NCI-H146 treated with DMSO at 0.1 percent for 48 hours (cell line): ENCODE results near the gene SESN1.

ENCODE experiments used
- DNase-seq: peaks from one replicate; lab custom pipeline; 2025; ENCODE audit not compliant: unreplicated experiment; lab: John Stamatoyannopoulos, UW

The SESN1 gene

DNA sequence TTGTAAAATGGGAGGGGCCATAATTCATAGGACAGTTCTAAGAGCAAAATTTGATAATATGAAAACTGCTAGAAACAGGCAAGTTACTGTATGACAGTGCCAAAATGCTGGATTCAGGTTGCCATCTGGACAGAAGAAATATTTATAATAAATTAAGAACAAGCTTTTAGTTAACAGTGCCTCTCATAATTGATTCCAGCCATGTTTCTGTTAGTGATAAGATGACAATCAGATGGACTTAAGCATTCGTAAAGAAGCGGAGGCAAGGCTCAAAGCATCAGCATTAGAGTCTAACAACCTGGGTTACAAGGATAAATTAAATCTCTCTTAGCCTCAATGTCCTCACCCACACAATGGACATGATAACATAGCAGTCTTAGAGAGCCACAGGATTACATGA, 61.0 kb downstream of the SESN1 start:
- DNase-seq, result no peak

DNA sequence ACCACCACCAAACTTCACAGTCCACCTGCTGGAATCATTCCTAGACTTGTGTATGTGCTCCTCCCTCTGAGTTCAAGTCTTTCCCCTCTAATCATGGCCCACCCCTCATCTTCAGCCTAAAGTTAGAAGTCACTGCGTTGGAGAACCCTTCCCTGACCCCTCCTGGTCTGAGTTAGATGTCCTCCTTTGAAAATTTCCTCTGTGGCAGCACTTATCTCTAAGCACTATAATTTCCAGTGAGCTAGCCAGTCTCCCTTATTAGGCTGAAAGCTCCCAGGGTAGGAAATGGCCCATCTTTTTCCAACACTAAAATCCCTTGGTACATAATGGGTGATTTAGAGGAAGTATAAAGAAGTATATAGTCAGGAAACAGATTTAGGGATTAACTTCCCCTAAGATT, 63.2 kb downstream of the SESN1 start:
- no peak for DNase-seq

DNA sequence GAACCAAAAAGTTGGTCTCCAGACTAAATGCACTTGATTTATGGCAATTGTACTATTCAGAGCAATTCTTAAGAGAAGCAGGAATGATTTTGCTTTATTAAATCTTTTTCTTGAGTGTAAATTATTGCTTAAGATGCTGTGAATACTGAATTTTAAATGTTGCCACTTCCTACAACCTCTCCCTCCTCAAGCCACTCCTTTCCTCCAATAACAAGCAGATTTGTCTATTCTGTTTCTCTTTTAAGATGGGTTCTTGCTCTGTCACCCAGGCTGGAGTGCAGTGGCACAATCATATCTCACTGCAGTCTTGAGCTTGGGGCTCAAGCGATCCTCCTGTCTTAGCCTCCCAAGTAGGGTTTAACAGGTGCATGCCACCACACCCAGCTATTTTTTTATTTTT, 65.3 kb downstream of the SESN1 start:
- no peak for DNase-seq

DNA sequence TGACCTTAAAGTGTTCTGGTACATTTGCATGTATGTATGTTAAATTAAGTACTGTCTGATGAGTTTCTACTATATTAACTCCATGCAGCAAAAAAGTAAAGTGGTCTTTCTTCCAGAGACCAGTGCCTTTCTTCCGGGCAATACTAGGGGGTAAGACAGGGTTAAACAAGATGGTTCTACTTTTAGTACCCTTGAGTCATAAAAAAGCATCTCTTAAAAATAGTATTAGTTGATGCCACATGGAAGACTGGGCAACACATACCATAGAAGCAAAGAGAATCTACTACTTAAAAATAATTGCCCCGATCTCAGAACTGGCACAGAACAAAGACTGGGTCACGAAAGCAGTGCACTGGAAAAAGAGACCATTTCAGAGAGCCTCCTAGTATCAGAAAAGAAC, 66.2 kb downstream of the SESN1 start:
- no peak for DNase-seq

DNA sequence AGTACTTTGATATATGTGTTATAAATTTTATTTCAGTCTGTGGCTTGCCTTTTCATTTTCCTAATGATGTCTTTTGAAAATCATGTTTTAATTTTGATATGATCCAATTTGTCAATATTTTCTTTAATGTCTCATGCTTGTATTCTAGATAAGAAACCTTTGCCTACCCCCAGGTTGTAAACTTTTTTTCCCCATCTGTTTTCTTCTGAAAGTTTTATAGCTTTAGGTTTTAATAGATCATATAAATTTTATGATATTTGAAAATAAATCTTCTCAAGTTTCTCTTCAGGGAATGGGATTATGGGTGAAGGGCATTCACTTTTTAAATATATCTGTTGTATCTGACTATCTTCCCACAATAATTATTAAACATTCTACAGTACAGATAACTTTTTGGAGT, 66.7 kb downstream of the SESN1 start:
- no peak for DNase-seq

DNA sequence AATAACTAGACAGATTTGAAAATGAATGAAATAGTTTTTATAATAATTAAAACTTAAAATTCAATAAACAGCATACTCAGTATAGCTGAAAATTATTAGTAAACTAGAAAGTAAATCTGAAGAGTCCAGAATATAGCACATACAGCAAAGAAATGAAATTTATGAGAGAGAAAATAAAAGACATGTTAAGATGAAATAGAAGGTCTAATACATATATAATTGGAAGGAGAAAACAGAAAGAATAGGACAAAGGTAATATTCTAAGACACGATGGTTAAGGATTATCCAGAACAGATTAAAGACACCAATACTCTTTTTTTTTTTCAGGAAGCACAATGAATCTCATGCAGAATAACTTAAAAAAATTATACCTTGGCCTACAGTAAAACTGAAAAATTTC, 69.0 kb downstream of the SESN1 start:
- DNase-seq, result no peak

DNA sequence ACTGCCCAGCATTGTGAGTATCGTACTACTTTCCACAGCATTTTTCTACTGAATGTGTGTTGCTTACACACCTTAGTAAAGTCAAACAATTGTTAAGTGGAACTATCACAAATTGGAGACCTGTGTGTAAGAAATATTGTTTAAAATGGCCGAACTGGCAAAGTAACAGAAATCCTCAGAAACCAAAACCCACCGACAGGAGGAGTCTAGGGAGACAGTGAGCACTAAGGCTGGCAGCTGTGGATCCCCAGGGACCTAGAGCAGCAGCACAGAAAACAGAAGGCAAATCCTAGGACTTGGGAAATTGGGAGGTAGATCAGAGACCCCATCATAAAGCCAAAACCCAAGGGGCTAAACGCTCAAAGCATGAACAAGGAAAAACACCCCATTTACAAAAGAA, 69.9 kb downstream of the SESN1 start:
- DNase-seq, result no peak

DNA sequence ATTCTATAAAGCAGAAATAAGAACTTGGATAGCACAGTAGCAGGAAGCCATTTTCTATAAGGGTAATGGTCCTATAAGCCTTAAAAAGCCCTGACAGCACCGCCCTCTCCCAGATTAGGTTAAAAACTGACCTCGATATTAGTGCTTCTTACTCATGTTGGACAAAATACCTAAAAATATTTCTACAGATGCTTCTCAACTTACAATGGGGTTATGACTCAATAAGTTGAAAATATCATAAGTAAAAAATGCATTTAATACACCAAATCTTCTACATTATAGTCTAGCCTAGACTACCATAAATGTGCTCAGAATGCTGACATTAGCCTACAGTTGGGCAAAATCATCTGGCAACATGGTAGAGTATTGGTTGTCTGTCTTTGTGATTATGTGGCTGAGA, 70.3 kb downstream of the SESN1 start:
- no peak for DNase-seq

DNA sequence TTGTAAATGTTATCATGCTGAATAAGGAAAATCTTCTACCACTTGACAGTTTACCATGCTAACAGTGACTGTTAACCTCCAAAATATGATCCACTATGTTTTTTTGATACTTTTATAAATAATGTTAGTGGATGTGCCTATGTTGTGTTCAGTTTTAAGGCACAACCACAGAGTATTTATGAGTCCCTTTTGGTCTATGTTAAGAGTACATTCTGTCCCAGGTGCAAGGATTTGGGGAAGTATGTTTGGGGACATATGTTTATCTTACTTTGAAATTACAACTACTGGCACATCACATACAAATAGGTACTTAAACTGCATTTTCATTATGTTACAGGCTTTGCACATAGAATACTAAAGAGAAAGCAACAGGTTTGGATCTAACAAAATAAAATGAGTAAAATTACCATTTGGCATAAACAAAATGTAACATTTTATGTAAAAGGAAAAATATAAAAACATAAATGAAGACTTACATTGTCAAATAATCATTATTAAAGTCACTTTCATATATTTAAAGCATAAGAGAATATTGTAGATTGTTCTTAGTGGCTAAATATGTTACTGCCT, 71.2 kb downstream of the SESN1 start:
- no peak for DNase-seq

DNA sequence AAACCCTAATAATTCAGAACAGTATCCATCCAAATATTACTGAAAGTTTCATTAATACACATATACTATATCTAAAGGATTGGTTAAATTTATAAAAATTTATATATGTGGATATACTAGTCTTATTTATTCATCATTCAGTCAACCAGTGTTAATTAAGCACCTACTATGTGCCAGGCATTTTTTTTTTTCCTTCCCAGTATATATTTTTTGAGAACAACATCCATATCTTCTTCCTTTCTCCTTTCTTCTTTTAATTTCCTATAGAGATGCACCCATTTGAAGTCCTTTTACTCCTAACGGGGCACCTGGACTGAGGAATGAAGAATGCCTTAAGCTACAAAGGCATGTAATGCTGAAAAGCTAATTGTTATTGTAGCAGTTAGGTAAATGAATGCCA, 72.8 kb downstream of the SESN1 start:
- no peak for DNase-seq

DNA sequence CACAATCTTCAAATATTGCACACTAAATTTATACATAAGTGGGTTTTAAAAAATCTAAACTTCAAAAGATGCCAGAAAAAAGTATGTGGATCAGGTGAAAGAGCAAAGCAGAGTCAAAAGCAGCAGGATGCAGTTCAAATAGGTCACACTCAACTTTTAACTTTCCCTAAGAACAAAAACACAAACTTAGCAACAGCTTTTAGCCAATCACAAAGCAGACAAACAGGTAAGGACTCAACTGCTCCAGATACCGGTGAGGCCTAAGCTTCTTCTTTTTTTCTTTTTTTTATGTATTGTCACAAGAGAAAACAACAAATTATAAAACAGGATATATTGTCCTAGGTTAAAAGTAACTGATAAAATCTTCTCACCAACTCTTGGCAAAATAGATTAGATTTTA, 74.7 kb downstream of the SESN1 start:
- no peak for DNase-seq

DNA sequence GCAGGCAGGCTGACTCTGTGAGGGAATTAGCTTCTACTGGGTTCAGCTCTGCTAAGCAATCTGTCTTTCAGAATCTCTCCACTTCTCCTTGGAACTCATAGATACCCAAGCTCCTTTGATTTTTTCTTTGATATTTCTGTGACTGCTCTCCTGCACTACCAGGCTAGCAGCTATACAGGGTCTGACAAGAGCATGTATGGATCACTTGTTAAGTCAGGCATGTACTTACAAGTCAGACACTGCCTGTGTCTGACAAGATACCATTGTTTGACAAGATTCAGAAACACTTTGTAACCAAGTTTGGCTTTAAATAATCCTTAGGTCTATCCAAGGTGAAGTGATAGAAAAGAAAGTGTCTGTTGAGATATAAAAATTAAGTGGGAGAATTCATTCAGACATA, 79.5 kb downstream of the SESN1 start:
- DNase-seq, result no peak

DNA sequence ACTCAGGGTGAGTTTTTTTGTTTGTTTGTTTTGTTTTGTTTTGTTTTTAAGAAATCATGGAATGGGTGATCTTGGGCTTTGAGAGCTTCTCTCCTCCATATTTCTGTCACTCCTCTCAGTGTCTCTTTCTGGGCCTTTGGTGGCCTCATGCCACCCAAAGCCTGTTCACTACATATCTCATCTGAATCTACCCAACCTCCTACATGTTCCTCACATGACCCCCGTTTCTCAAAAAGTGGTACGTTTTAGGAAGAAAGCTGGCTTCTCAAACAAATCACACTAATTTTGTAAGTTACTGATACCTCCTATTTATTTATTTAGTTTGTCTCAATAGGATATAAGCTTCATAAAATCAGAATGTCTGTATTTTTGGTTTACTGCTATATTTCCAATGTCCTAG, 80.0 kb downstream of the SESN1 start:
- DNase-seq, result no peak

DNA sequence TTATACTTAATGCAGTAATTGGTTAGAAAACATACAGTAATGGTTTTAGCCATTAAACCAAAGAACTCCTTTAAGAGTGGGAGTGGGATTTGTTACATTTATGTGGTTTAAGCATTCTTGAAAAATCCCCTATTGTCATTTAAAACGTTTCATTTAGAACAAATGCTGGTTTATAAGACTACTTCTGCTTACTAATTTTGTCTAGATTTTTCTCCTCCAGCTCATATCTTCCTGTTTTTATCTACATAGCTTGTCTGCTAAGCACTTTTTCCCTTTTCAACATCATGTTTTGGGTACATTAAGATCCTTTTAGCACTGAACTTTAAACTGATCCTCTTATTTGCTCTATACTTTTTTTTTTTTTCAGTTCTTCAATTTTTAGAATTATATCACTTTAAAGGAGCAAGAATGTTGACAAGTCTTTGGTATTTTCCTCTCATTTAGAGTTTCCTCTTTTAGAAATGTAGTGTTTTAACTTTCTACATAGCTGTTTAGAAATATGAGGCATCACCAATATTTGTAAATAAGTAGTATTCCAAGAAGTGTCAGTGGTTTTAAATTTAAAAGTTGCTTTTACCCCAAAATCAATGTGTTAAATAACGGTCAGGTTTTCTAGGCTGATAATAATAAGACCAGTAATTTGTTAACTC, 80.9 kb downstream of the SESN1 start:
- no peak for DNase-seq

DNA sequence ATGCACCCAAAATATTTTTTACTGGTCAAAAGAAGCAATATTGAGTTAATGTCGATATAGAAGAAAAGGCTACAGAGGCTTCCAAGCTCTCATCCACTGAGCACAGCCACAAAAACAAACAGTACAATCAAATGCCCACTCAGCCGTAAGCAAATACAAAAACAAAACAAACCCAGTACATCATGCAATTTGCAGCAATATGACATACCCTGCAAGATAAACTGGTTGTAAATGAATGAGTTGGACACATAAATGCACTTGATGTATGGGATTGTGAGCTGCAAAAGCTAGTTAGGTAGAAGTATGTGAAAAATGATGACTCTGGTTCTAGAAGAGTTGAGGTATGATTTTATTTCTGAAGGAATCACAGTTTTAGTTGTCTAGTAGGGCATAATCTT, 83.9 kb downstream of the SESN1 start:
- peak; percentile 27 for DNase-seq

DNA sequence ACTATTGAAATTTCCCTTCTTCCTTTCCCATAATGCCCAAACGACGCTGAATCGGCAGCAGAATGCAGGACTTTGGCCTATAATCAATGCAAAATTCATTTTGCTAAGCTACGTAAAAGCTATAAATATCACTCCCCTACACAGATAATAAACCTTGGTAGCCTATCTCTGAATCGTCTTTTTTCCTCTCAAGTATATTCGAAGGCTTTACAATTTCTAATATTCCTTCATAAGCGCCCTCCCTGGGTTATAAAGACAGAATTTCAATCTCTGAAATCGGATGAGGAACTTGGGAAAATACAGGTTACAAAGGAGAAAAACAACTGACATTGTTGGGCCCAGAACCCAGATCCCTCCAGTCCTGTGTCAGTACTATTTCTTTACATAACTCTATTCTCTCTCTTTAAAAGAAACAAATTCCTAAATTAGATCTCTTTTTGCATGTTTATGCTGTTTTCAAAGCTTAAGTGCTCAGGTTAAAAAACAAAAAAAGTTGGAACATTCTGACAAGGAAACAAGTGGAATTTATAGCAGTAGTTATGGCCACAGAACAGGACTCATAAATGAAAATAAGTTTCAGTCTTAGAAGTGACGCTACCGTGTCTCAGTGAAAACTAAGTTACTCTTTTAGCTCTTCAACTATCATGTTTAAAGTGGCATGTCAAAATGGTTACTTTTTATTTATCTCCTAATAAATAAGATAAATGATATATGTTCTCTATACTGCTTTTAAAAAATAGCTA, 84.5 kb downstream of the SESN1 start:
- DNase-seq, result peak; percentile 10

DNA sequence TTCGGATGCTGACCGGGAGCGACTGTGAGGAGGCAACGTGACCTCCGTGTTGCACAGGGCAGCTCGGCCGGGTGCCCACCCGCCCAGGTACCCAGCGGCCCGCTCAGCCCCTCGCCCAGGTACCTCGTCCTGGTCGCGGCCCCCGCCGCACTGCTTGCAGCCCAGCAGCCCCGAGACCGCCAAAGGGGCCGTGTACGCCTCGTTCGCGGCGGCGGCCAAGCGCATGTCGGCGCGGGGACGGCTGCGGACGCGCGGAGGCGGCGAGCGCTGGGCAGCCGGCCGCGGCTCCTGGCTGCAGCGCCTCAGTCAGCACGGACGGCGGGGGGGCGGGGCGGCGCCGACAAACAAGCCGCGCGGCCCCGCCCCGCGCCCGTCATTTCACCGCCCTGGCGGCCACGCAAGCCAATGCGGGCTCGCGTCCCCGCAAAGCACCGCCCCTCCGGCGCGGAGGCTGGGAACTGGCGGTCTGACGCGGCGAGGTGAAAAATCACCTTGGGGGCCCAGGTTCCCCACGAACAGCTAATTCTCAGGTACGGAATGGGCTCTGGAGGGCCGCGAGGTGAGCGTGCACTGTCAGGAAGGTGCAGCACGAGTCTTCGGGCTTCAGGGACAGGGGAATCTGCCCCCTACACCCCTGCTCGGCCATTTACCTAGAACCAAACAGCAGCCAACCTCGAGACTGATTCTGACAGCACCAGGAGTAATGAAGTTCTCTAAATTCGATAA, 85.2 kb downstream of the SESN1 start:
- peak; percentile 74 for DNase-seq

DNA sequence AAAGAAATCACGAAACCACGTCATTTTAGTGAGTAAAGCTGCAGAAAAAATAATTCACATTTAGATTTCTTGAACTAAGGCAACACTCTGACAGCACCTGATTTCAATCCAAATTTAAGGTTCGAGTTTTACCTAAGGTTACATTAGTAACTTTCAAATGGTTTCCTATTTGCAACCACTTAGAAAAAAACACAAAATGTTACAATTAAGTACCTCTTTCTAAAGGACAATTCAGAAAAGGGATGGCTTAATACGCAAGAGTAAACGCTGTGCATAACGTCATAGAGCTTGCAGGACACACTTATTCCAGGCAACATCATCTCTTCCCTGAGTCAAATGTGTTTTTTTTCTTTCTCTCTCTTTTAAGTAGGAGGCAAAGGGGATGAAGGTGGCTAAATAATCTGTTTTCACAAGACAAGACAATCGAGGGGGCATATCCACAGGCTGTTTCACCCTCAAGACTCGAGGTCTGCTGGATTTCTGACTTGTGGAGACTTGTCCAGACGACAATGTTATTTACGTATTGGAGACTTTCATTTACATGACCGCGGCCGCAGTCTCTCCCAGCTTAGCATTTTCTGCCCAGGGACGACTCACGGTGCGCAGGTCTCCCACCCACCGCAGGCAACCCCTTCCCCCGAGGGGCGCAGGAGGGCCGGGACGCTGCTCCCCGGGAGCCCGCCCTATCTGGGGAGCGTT, 86.0 kb downstream of the SESN1 start:
- DNase-seq, result peak; percentile 51

DNA sequence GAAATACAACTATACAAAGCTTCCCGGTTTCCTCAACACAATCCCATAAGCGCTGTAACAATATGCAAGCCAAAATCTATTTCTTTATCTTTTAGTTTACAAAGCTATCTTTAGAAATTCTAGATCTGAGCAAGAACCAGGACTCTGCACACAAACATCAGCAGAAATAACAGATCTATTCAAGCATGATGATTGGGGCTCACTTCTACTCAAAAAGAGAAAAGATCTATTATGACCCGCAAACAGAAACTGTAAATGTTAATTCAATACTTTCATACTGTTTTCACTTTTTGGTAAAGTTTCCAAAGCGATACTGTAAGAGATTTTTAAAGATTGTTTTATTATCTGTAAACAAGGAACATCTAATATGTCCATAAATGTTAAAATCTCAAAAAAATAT, 86.6 kb downstream of the SESN1 start:
- no peak for DNase-seq

DNA sequence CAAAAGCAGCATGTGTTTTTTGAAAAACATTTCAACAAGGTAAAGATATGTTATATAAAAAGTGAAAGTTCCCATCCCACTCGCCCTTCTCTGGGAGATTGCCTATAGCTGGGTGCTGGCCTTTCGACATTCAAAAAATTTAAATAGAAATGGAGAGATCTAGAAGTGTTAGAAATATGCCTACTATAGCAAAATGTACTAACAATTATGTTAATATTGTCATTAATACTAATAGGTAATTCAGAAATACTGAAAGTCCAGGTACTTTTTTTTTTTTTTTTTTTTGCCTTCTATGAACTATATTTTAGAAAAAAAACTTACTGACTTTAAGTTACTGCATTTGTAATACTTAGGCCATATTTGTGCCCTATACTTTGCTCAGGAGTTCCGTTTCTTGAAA, 87.1 kb downstream of the SESN1 start:
- no peak for DNase-seq

DNA sequence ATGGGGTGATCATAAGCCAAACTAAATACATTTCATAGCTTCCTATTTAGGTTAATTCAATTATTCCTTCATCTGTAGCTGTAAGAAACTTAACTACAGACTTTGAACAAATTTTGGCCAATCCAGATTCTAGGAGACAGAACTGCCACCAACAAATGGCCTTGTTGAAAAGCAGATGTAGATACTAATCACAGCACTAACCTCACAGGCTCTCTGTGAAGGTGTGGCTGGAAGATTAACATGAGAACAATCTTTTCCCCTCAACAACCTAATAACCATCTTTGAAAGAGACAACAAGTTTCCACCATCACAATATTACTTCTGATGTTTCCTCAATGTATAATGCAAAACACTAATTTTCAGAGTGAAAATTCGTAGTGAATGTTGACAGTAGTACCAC, 87.8 kb downstream of the SESN1 start:
- no peak for DNase-seq
